ENCODE data around the gene SPG7.
A peak's percentile ranks its signal among the peaks of the same experiment; 100 is the strongest.
"Not testable (repeated sequence)": the region's sequence is repeated elsewhere in the genome, so short reads cannot be mapped to it uniquely, and the experiment has no call there.

SPG7 gene

DNA sequence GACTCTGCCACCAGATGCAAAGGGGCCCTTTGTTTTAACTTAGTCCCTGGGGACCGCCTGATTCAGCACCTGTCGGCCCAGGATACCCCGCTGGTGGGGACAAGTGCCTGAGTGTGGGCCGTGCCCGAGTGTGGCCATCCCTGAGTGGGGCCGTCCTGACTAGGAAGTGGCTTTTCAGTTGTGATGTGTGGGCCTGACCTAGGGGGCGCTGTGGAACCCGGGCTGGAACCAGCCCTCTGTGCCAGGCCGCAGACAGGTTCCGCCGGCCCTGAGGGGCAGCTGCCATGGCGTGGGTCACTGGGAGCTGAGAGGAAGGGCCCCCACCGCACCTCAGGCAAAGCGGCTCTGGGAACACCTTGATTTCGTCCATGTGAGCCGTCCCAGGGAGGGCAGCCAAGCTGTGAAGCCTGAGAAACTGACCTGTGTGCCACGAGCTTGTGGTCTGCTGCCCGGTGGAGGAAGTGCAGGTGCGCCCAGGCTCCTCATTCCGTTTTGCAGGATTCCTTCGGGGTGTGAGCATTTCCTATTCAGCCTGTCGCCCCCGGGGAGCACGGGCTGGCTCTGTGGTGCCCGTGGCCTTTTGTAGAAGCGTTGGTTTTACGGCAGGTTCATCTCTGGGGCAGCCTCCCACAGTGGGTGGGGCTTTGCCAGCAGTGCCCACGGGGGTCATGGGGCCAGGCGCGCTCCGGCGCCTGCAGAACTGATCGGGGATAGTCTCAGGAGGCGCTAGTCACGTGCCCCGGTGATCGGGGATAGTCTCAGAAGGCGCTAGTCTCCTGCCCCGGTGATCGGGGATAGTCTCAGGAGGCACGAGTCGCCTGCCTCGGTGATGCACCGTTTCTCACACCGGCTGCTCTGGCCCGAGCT is 57.5 kb downstream of the SPG7 start:
- DNase-seq = peak; percentile 73 to 80

DNA sequence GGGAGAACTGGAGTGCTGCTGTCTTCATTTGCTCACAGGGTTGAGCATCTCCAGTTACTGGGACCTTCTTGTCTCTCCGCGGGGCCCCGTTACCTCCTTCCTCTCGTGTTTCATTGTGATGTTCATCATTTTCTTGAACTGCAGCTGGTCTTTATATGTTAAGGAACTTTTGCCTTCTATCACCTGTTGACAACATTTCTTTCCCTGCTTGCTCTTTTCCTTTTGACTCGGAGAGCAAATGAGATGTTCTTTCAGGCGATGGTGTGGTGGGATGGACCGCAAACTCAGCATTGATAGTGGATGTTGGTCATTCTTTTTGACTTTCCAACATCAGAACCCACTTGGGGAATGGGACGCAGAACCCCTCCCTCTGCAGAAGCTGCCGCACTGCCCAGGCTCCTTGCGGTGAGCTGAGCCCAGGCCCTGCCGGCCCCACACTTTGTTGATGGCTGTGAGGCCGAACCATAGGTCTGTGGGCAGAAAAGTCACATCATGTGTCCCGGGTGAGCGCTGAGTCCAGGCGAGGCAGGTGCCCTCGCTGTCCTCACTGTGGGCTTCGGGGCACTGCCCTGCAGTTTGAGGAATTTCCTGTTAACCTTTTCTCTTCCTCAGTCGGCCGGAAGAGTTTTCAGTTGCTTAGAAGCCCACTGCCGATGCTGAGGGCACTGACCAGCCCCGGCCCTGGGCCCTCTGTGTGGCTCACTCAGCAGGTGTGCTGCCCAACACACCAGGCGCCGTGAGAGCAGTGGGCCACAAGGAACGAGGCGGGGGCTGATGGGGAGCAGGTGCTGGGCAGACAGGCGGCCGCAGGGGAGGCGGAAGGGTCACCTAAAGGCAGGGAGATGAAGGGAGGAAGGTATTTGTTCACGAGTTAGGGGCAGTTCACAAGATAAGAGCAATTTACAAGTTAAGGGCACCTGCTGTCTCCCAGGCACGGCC is 59.7 kb downstream of the SPG7 start:
- no peak for DNase-seq

DNA sequence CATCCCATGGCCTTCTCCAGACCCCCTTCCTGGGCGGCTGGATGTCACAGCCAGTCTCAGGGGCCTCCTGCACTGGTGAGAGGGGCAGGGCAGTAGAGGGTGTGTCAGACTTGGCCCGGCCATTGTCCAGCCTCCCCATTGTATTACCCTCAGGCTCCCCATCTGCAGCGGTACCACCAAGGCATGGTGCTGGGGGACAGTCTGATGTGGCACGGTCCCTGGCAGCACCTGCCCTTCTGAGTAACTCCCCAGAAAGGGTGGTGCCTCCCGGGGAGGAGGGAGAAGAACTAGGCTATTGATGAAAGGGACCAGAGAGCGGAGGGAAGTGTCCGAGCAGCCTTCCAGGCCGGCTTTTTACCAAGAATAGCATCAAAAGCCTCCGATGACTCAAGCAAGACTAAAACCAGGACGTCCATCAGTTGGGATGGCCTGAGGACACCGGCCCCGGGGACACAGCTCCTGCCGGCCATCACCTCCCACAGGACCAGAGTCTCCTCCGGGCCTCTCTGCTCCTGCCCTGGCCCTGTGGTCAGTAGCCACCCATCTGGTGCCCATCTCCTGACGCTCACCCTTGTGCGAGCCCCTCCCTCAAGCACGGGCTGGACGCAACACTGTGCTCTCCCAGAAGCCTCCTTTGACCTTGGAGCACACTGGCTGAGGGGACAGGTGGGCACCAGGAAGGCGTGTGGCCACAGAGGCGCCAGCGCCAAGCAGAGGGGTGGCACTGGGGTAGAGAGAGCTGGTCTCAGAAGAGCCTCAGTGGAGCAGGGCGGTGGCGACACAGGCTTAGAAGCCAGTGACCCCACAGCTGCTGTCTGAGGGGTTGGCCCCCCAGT is 61.5 kb downstream of the SPG7 start:
- no peak for DNase-seq

DNA sequence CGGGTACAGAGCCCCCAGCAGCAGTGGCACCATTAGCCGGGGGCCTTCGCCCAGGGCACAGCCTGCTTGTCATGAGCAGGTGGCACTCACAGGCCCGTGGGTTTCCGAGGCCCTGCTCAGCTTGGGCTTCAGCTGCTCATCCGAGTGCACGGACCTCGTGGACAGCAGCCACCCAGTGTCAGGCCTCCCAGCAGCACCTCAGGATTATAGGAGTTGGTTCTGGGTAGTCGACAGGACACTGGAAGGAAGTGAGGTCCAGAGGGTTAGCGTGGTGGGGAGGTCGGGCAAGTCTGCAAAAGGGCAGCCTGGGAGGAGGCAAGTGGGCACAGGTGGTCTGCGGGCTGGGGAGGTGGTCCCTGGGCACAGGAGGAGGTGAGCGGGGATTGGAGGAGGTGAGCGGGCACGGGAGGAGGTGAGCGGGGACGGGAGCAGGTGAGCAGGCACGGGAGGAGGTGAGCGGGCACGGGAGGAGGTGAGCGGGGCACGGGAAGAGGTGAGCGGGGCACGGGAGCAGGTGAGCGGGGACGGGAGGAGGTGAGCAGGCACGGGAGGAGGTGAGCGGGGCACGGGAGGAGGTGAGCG is 62.2 kb downstream of the SPG7 start:
- DNase-seq = no peak

DNA sequence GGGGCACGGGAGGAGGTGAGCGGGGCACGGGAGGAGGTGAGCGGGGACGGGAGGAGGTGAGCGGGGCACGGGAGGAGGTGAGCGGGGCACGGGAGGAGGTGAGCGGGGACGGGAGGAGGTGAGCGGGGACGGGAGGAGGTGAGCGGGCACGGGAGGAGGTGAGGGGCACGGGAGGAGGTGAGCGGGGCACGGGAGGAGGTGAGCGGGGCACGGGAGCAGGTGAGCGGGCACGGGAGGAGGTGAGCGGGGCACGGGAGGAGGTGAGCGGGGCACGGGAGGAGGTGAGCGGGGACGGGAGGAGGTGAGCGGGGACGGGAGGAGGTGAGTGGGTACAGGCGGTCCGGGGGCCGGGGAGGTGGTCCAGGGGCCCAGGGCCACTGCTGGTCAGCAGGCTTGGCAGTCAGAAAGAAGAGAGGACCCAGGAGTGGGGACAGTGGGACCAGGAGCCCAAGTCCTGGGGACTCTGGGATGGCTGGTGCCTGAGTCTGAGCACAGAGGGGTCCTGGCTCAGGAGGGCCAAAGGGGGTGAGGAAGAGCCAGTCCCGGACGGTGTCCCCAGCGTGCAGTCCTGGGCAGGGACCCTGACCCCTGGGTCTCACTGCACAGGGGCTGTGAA is 62.9 kb downstream of the SPG7 start:
- DNase-seq = not testable (repeated sequence)

DNA sequence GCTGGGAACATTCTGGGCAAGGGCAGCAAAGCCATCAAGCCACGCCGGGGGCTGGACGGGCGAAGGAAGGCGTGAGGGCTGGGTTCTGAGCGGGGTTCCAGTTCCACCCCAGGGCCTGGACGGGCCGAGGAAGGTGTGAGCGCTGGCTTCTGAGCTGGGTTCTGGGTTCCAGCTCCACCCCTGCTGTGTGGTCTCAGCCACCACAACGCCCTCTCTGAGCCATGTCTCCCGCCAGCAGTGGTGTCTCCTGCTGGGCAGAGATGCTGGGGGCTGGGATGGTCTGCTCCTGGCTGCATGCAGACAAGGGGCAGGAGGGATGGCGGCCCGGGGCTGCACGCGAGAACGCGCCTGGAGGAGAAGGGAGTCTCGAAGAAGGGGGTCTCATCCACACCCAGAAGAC is 63.4 kb downstream of the SPG7 start:
- DNase-seq = no peak

DNA sequence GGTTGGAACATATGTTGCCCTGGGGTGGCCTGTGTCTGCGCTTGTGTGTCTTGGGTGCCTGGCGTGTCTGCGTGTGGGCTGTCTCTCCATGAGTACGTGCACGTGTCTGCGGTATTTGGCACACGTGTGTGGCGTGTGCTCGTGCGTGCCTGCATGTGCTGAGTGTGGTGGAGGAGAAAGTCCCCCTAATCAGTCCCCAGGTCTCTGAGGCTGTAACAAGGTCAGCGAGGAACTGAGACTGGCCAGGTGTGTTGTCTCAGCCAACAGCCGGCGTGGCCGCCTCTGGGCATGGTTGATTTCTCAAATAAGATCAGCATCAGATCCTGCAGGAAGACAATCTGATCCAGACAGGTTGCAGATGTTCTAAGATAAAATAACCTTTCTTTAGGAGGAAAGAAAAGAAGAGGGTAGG is 63.9 kb downstream of the SPG7 start:
- no peak for DNase-seq

DNA sequence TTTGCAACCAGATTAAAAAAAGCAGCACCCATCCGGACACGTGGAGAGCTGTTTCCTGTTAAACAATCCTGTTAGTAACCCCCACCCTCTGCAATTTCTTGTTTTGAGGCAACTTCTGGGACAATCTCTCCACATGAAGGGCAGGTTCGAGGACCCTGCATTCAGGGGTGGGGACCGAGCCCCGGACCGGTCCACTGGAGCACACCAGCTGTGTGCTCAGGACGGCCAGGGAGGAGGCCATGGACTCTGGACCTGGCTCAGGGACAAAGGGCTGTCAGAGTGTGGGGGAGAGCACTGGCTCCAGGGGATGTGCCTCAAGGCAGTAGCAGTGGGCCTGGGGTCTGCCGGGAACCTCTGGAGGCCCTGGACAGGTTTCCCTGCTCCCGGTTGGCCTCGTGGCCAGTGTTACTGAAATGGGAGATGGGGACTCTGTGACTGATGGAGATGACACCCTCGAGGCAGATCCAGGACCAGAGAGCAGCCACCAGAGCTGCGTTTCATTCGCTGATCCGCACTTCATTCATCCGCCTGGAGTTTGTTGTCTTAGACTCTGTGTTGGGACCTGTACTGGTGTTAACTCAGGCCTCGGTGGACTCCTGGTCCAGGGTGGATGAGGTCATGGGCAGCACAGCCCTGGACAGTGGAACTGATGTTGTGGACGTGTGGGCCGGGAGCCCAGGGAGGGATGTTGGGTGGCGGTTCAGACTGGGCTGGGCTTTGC is 64.4 kb downstream of the SPG7 start:
- no peak for DNase-seq

DNA sequence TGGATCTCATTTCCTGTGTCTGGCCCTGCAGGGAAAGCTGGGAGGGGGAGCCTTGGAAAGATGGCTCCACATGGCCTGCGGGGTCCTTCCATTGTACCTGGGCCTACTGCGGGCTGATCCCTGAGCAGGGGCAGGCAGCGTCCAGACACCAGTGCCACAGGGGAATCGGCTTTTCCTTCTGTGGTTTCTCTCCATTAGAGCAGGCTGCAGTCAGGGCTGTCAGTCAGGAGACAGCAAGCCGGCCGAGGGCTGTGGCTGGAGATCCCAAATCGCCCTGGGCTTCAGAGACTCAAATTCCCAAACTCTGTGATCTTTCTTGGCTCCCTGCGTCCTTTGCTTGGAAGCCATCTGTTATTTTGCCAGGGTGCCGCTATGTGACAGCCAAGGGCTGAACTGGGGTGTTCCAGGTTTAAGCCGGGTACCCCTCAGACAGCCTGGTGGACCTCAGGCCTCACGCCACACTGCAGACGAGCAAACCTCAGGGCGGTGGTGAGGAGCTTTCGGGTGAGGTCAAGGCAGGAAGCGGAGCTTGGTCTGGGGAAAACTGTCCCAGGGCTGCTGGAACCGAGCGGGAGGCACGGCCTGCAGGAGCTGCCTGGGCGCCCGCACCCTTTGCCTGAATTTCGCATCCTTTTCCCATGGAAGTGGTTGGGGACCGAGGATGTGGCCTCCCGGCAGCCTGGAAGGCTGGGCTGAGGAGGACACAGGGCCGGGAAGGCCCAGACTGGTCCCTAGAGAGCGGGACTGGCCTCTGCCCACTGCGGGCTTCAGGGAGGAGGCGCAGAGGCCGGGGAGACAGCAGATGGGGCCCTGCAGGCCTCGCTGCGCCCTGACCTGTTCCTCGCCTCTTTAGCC is 65.8 kb downstream of the SPG7 start:
- no peak for DNase-seq

DNA sequence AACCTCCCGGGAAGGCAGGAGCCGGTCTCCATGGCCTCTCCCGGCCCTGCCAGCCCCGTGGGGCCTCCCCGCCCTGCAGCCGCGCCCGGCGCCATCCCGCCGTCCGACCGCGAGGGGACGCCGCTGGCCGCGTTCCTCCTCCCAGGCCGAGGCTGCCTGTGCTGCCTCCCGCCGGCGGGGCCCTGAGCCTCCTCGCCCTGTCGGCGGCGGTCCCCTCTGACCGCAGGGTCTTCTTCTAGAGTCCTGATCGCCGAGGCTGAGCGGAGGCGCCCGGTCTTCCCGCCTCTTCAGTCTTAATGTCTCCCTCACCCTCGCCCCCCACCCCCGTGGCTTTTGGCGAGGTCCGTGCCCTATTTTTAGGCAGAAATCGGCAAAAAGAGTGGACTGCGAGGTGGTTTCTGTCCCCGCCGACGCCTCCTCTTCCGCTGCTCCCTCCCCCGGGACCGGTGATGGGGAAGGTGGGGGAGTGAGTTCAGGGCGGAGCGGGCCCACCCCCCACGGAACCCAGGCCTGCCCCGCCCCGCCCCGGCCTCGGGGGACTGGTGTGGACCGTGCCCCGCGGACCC is 66.6 kb downstream of the SPG7 start:
- DNase-seq = peak; percentile 63 to 73

DNA sequence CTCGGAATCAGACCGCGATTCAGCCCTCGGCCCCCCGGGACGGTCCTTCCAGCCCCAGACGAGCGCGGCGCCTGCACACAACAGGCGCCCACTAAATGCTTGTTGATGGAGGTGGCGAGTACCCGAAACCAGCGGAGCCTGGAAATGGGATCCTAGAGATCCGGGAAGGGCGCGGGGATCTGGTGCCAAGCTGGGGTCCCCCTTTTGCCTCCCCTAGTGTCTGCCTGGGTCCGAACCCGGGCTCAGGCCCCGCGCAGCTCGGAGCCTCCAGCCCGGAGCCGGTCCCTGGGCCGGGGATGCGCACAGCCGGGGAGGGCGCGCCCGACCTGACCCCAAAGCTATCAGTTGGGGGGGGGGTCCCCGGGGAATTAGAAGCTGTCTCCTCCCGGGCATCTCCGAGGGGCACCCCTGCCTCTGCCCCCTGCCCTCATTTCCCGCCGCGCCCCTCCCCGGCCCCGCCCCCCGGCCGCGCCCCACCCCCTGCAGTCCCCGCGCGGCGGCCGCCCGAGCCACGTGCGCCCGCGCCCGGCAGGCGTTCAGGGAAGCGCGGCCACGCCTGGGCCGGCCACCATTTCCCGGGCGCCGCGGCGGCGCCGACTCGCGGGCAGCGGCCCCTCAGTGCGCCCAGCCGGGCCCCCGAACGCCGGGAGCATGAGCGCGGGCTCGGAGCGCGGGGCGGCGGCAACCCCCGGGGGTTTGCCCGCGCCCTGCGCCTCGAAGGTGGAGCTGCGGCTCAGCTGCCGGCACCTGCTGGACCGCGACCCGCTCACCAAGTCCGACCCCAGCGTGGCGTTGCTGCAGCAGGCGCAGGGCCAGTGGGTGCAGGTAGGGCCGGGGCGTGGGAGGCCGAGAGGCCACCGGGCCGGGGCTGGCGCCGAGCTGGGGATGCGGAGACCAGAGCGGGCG is 67.3 kb downstream of the SPG7 start, which contains the start of gene CPNE7:
TSS of gene CPNE7 (plus strand) at position 512 of the 906 bp plus-strand sequence. CDS start at position 652, 140 bp downstream.
- peak in 1 of 2 donors; percentile 35 for DNase-seq

DNA sequence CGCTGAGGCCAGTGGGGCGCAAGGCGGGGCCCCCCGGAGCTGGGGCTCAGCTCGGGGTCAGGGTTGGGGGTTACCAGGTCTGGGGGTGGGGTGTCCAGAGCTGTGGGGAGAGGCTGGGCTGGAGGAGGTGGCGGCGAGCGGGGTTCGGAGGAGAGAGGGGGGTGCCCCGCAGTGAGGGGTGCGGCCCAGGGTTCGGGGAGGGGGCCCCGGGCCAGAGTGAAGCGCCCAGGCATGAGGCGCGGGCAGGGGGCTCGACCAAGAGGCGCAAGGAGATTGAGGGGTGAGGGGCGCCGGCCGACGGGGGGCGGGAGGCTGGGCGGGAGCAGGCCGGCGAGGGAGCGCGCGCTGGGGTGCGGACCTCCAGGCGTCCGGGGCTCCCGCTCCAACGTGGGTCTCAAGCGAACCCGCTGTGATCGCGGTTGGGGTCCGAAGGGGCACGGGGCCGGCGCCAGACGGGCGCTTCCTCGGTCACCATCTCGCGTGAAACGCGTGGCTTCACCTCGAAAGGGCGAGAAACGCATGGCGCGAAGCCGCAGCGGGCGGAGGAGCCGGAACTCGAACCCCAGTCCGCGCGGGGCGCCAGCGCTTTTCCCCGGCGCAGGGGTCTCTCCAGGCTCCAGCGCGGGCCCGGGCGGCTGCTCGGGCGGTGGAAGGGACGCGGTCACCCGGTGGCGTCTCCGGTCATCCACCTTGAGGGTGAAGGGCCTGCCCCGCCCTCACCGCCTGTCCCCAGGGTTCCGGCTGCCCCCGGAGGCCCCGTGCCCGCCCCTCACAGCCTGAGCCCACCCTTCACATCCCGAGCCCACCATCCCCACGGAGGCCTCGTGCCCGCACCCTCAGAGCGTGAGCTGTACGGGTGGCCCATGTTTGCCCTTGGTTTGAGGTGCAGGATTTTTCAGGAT is 68.2 kb downstream of the SPG7 start:
- DNase-seq = no peak

DNA sequence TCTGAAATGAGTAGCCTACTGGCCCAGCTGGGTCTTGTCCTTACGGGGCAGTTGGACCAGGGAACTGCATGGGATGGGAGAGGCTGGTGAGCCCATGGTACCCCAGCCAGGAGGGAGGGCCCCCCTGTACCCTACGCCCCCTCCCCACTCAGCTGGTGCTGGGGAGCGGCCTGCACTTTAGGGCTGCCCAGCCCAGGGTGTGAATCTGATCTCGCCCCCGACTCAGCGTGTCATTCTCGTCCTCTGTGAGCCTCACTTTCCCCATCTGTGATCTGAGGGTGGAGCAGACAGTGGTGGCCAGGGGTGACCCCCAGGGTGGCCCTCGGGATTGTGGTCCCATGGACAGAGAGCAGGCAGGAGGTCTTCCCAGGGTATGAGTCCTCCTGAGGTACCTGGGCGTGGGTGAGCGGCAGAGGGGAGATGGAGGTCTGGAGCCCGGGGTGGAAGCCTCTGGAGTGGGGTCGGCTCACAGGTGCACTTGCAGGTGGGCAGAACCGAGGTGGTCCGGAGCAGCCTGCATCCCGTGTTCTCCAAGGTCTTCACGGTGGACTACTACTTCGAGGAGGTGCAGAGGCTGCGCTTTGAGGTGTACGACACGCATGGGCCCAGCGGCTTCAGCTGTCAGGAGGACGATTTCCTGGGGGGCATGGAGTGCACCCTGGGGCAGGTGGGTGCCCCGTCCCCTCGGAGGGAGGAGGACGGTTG is 69.0 kb downstream of the SPG7 start:
- DNase-seq = no peak

DNA sequence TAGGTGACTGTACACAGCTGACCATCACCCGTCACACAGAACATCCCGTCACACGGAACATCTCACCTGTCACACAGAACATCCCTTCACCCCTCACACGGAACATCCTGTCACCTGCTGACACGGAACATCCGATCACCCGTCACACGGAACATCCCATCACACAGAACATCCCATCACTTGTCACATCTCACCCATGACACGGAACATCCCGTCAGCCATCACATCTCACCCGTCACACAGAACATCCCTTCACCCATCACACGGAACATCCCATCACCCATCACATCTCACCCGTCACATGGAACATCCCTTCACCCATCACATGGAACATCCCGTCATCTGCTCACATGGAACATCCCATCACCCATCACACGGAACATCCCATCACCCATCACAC is 71.1 kb downstream of the SPG7 start:
- DNase-seq = no peak

DNA sequence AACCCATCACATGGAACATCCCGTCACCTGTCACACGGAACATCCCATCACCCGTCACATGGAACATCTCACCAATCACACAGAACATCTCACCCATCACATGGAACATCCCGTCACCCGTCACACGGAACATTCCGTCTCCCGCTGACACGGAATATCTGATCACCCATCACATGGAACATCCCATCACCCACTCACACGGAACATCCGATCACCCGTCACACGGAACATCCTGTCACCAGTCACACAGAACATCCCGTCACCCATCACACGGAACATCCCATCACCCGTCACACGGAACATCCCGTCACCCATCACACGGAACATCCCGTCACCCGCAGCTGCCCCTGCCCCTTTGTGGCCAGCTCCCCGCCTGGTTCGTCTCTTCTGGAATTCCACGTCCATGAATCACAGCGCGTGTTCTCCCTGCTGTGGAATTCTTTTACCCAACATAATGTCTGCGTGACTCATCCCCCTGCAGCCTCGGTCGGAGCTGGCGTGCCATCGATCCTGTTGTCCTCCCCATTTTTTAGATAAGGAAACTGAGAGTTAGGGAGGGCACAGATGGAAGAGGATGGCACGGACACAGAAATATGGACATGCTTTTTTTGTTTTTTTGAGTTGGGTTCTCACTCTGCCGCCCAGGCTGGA is 73.0 kb downstream of the SPG7 start:
- DNase-seq = no peak

DNA sequence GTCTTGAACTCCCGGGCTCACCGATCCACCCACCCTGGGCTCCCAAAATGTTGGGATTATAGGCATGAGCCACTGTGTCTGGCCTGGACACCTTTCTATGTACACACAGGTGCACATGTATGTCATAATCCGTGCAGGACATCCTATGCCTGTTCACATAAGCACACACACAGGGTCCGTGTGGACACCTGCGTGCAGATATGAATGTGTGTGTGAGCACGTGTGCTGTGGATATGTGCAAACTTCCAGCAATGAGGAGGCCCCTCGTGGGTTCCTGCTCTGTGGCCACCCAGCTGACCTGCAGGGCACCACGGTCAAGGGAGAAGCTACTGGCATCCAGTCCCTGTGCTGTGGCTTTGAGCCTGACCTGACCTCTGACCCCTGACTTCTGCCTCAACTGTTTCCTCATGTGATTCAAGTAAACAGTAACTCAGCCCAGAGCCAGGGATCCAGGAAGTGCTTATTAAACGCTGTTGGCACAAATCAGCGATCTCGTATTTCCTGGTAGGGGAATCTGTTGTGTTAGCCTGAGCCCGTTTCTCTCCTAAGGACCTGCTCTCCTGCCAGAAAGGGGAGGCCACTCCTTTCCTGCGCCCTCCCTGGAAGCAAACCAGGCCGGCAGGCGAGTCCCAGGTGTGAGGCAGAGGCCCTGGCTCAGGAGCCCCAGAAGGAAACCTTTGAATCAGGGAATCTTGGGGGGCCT is 73.8 kb downstream of the SPG7 start:
- DNase-seq = no peak
